NB4 (cell line): ENCODE results near the gene ILF2.

Source experiments
- DNase-seq: peaks from one replicate; pipeline ENCODE4 v3.0.0; 2010; ENCODE audit warnings: low read depth
- H3K4me3 ChIP-seq: one replicate; pipeline ENCODE4 v1.5.1; 2011; ENCODE audit warnings: mild to moderate bottlenecking, low read depth, low read length, moderate library complexity
- MYC ChIP-seq: IDR thresholded peaks from 2 replicates; pipeline ENCODE4 v1.6.1; 2011; ENCODE audit warnings: low read depth, low read length
- POLR2A ChIP-seq: IDR thresholded peaks from 2 replicates; pipeline ENCODE4 v1.6.1; 2011; ENCODE audit warnings: mild to moderate bottlenecking; ENCODE audit not compliant: insufficient read length; ENCODE audit errors: extremely low read depth
- TF ChIP-seq, protein P1 (sequence below): IDR thresholded peaks from one replicate; pipeline ENCODE4 v1.5.1; 2012; ENCODE audit warnings: low read depth, low read length
- TF ChIP-seq, protein P2 (sequence below): IDR thresholded peaks from 2 replicates; pipeline ENCODE4 v1.6.1; 2011; ENCODE audit warnings: low read depth, low read length

Gene ILF2

DNA sequence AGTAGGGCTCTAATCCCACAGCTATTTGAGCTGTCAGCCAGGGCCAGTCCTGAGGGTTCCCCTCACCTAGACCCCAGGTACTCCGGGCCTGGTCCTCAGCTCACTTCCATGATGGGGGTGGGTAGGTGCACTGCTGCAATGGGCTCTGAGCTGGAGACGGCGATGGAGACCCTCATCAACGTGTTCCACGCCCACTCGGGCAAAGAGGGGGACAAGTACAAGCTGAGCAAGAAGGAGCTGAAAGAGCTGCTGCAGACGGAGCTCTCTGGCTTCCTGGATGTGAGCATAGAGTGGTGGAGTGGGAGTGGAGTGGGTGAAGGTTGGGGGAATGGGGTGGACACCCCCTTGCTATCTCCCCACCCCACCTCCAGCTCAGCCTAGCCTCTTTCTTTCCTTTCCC is 40.4 kb downstream of the ILF2 start:
- DNase-seq, result no peak
- no peak overlapping the region for H3K4me3 ChIP-seq

GRCh38 chr1:153629971-153630370 is 40.8 kb downstream of the ILF2 start:
- no peak overlapping the region for H3K4me3 ChIP-seq
- no peak for DNase-seq
- TF ChIP-seq MYC (no peak), POLR2A (no peak)
- TF ChIP-seq, protein P1, sequence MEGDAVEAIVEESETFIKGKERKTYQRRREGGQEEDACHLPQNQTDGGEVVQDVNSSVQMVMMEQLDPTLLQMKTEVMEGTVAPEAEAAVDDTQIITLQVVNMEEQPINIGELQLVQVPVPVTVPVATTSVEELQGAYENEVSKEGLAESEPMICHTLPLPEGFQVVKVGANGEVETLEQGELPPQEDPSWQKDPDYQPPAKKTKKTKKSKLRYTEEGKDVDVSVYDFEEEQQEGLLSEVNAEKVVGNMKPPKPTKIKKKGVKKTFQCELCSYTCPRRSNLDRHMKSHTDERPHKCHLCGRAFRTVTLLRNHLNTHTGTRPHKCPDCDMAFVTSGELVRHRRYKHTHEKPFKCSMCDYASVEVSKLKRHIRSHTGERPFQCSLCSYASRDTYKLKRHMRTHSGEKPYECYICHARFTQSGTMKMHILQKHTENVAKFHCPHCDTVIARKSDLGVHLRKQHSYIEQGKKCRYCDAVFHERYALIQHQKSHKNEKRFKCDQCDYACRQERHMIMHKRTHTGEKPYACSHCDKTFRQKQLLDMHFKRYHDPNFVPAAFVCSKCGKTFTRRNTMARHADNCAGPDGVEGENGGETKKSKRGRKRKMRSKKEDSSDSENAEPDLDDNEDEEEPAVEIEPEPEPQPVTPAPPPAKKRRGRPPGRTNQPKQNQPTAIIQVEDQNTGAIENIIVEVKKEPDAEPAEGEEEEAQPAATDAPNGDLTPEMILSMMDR, result no peak
- TF ChIP-seq, protein P2, sequence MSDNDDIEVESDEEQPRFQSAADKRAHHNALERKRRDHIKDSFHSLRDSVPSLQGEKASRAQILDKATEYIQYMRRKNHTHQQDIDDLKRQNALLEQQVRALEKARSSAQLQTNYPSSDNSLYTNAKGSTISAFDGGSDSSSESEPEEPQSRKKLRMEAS, result no peak

More for the DNA sequence above, 40.4 kb downstream of the ILF2 start:
- TF ChIP-seq, protein P1, result no peak
- TF ChIP-seq, protein P2, result no peak
- TF ChIP-seq POLR2A, result no peak
- TF ChIP-seq MYC, result no peak

DNA sequence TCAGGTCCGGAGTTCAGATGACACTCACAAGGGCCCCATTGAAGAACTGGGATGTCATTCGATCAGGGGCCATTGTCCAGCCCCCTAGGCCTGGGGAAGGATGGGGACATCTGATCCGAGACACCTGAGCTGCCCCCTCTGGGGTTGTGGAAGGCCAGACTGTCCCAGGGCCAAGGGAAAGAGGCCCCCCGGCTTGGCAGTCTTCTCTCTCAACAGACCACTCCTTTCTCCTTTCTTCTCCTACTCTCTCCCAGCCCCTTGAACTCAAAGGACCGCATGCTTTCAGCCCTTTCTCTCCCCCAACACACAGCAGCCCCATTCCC is 41.5 kb downstream of the ILF2 start:
- no peak overlapping the region for H3K4me3 ChIP-seq
- TF ChIP-seq, protein P2, result no peak
- TF ChIP-seq MYC (no peak), POLR2A (no peak)
- DNase-seq, result no peak

- TF ChIP-seq, protein P2, result no peak
- TF ChIP-seq MYC, result no peak
- no peak for TF ChIP-seq POLR2A
- peak; percentile 40 for DNase-seq
- no peak overlapping the region for H3K4me3 ChIP-seq
Measured at GRCh38 chr1:153628638-153629342, 42.0 kb downstream of the ILF2 start.

DNA sequence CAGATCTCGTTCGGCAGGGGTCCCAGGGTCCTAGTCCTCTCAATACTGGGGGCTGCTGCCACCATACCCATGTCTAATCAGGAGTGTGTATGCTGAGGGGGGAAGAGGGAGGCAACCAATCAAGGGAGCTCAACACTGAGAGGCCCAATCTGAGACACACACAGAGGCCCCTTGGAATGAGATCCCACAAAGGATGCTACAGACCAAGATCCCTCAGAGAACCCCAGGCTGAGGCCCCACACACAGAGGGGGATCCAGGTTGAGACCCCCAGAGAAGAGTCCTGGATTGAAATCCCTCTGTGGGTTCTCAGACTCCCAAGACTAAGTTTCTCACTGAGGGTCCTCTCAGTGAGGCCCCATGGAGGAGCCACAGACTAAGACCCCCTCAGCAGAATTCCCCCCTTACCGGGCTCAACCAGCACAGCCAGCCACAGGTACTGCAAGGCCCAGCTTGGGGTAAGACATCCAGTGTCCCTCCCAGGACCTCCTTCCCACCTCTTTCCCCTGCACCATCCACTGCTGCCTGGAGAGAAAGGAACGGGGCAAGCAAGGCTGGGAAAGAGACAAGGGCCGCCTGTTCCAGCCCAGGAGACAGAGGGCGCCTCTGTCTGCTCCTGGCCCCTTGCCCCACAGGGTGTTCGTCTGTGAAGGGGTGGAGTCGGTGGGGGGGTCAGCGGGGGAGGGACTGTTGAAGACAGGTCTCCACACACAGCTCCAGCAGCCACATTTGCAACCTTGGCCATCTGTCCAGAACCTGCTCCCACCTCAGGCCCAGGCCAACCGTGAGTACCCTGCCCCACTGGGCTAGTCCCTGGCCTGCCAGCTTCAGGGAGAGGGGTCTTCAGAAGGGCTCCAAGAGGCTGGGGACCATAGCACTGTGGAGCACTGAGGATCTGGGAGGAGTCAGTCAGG is 42.8 kb downstream of the ILF2 start, which contains the start of gene S100A1:
Gene S100A1, plus strand, starts transcription at position 720 of the 912 bp plus-strand sequence. CDS start 2,088 bp downstream, outside the sequence.
- no peak within 1 kb of the TSS for H3K4me3 ChIP-seq
- TF ChIP-seq, protein P1, result no peak
- TF ChIP-seq POLR2A (no peak), MYC (no peak)
- TF ChIP-seq, protein P2, result no peak
- DNase-seq, result peak; percentile 34

DNA sequence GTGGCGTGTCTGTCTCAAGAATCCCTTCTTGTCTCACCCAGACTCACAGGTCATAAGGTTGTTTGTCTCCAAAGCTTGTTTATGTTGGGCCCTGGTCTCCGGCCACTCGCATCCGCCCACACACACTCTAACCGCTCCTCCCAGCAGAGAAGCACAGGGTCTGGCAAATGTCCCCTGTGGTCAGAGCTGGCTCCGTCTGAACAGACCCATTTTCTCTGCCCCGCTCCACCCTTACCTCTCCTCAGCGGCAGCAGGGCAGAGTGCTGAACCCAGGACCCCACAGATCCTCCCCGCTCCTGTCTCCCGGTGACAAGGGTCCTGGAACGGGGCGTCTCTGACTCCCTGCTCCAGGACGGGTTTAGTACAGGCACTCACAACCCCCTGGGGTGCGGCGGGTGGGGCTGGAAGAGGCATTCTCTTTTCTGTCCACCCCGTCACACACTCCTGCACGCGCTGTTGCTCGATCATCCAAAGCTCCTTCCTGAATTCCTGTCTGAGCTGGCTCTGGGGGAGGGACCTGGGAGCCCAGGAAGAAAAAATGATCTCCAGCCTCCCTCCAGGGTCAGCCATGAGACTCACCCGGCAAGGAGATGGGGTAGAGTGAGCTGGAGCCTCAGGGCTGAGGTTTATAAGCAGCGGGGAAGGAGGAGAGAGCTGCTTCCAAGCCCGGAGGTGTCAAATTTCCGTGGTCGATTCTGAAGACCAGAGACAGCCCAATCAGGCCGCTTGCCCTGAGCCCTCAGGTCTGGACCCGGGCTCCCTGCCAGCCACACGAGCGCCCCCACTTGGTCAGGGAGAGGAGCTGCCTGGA is 43.7 kb downstream of the ILF2 start, which contains the start of gene S100A13:
Gene S100A13, minus strand, starts transcription at position 602 of the 811 bp plus-strand sequence. CDS start 1,033 bp downstream, outside the sequence.
- no peak within 1 kb of the TSS for H3K4me3 ChIP-seq
- TF ChIP-seq MYC (no peak), POLR2A (peak; percentile 54)
- TF ChIP-seq, protein P1, result peak; percentile 58
- TF ChIP-seq, protein P2, result no peak
- DNase-seq, result peak; percentile 70
